BE2C (cell line): ENCODE results near the gene NCSTN.

ENCODE experiments used
- DNase-seq: peaks from one replicate; pipeline ENCODE4 v3.0.0-alpha.2; 2020
- H3K27me3 ChIP-seq: fragments of 250-450 bp; sonication (Bioruptor Pico); 2 replicates; pipeline ENCODE4 v1.5.1; 2020; ENCODE audit warnings: mild to moderate bottlenecking
- H3K36me3 ChIP-seq: fragments of 250-450 bp; sonication (Bioruptor Pico); 2 replicates; pipeline ENCODE4 v1.5.1; 2020; ENCODE audit warnings: mild to moderate bottlenecking
- H3K4me1 ChIP-seq: fragments of 250-450 bp; sonication (Bioruptor Pico); 2 replicates; pipeline ENCODE4 v1.5.1; 2020
- H3K4me3 ChIP-seq: 2 replicates; pipeline ENCODE4 v1.5.1; 2011; ENCODE audit warnings: low read depth, low read length
- H3K9me3 ChIP-seq: fragments of 250-450 bp; sonication (Bioruptor Pico); 2 replicates; pipeline ENCODE4 v1.5.1; 2020
- TF ChIP-seq, protein P1 (sequence below): IDR thresholded peaks from 2 replicates; pipeline ENCODE4 v1.5.1; 2012; ENCODE audit warnings: mild to moderate bottlenecking, low read depth, low read length

NCSTN gene

DNA sequence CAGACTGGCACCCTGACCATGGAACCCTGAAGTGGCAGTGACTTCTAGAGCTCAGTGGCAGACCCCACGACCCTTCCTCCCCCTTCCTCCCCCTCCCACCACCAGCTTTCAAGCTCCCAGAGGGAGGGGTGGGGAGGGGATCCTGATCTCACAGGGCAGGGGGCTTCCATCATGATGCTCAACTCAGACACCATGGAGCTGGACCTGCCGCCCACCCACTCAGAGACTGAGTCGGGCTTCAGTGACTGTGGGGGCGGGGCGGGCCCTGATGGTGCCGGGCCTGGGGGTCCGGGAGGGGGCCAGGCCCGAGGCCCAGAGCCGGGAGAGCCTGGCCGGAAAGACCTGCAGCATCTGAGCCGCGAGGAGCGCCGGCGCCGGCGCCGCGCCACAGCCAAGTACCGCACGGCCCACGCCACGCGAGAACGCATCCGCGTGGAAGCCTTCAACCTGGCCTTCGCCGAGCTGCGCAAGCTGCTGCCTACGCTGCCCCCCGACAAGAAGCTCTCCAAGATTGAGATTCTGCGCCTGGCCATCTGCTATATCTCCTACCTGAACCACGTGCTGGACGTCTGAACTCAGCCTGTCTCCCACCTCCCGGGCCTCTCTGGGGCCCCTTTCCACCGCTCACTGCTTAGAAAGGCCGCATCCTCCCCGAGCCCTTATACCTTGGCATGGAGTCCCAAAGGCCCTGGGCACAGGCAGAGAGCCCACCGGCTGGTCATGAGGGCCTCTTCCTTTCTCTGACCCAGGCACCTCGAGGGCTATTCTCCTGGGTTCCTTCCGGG lies 27.6 kb downstream of the NCSTN start:
- no peak for DNase-seq
- TF ChIP-seq, protein P1, sequence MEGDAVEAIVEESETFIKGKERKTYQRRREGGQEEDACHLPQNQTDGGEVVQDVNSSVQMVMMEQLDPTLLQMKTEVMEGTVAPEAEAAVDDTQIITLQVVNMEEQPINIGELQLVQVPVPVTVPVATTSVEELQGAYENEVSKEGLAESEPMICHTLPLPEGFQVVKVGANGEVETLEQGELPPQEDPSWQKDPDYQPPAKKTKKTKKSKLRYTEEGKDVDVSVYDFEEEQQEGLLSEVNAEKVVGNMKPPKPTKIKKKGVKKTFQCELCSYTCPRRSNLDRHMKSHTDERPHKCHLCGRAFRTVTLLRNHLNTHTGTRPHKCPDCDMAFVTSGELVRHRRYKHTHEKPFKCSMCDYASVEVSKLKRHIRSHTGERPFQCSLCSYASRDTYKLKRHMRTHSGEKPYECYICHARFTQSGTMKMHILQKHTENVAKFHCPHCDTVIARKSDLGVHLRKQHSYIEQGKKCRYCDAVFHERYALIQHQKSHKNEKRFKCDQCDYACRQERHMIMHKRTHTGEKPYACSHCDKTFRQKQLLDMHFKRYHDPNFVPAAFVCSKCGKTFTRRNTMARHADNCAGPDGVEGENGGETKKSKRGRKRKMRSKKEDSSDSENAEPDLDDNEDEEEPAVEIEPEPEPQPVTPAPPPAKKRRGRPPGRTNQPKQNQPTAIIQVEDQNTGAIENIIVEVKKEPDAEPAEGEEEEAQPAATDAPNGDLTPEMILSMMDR = no peak
- H3K27me3 ChIP-seq = no peaks in the 10 kb centered on the region
- H3K36me3 ChIP-seq = no peaks in the 10 kb centered on the region
- H3K4me1 ChIP-seq = no peaks in the 10 kb centered on the region
- H3K4me3 ChIP-seq = no peak overlapping the region
- no peaks in the 10 kb centered on the region for H3K9me3 ChIP-seq

DNA sequence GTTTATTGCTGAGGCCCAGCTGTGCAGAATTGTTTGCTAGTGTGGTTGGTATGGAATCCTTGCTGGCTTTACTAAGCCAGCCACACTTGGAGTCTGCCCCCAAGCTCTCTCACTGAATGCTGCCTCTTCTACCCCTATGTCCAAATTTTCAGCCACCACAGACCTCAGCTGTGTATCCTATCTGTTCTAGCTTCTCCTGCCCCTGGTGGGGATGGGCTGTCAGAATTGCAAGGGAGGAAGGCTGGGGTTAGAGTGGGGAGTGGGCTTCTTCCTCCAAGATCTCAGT lies 28.1 kb downstream of the NCSTN start:
- Histone ChIP-seq H3K36me3 (no peaks in the 10 kb centered on the region), H3K4me3 (no peak overlapping the region), H3K9me3 (no peaks in the 10 kb centered on the region), H3K4me1 (no peaks in the 10 kb centered on the region), H3K27me3 (no peaks in the 10 kb centered on the region)
- TF ChIP-seq, protein P1 = no peak
- DNase-seq = no peak

- Histone ChIP-seq H3K36me3 (no peaks in the 10 kb centered on the region), H3K9me3 (no peaks in the 10 kb centered on the region), H3K27me3 (no peaks in the 10 kb centered on the region), H3K4me3 (no peak overlapping the region), H3K4me1 (no peaks in the 10 kb centered on the region)
- no peak for DNase-seq
- TF ChIP-seq, protein P1 = no peak
Observed at GRCh38 chr1:160371756-160372155, 28.6 kb downstream of the NCSTN start.

- Histone ChIP-seq H3K27me3 (no peaks in the 10 kb centered on the region), H3K4me3 (no peak overlapping the region), H3K4me1 (no peaks in the 10 kb centered on the region), H3K9me3 (no peaks in the 10 kb centered on the region), H3K36me3 (no peaks in the 10 kb centered on the region)
- TF ChIP-seq, protein P1 = no peak
- no peak for DNase-seq
Observed at GRCh38 chr1:160373696-160374095, 30.5 kb downstream of the NCSTN start.

- TF ChIP-seq, protein P1 = no peak
- DNase-seq = no peak
- Histone ChIP-seq H3K4me1 (no peaks in the 10 kb centered on the region), H3K9me3 (no peaks in the 10 kb centered on the region), H3K27me3 (0 out of 2 replicates have a peak, but pooled peaks cover 2% of the 10 kb centered on the region), H3K36me3 (no peaks in the 10 kb centered on the region), H3K4me3 (no peak overlapping the region)
Observed at GRCh38 chr1:160374306-160375110, 31.3 kb downstream of the NCSTN start.
